SH-SY5Y (cell line): ENCODE data around the gene MATN1.

Source experiments
- GATA2 ChIP-seq: IDR thresholded peaks from 2 replicates; pipeline ENCODE4 v1.6.1; 2011; ENCODE audit warnings: mild to moderate bottlenecking, low read depth, low read length
- GATA3 ChIP-seq: IDR thresholded peaks from 2 replicates; pipeline ENCODE4 v1.6.1; 2011; ENCODE audit warnings: low read depth, mild to moderate bottlenecking, low read length, moderate library complexity

- TF ChIP-seq GATA2, result no peak
- TF ChIP-seq GATA3, result no peak
Observed at GRCh38 chr1:30713311-30713710, 10.1 kb downstream of the MATN1 start.
